Glutamatergic neuron (in vitro differentiated cells): ENCODE results near the gene TTC23L. TPM values are rescaled to one million over a fixed set of nuclear protein-coding genes. Genes with fewer than 3 reads are reported as not detected.
"Not testable (repeated sequence)": the region's sequence is repeated elsewhere in the genome, so short reads cannot be mapped to it uniquely, and the experiment has no call there.

Experiments used
- DNase-seq: peaks from one replicate; pipeline ENCODE4 v3.0.0; 2022
- H3K27ac Mint-ChIP-seq: one replicate; pipeline ENCODE4 v1.8.0; 2020; ENCODE audit warnings: mild to moderate bottlenecking, mixed read lengths, inconsistent platforms; ENCODE audit not compliant: unreplicated experiment
- H3K27me3 Mint-ChIP-seq: one replicate; pipeline ENCODE4 v1.8.0; 2020; ENCODE audit warnings: mild to moderate bottlenecking, moderate library complexity, mixed read lengths, inconsistent platforms; ENCODE audit not compliant: unreplicated experiment
- H3K36me3 Mint-ChIP-seq: one replicate; pipeline ENCODE4 v1.8.0; 2020; ENCODE audit warnings: mild to moderate bottlenecking, mixed read lengths, inconsistent platforms; ENCODE audit not compliant: unreplicated experiment
- H3K4me1 Mint-ChIP-seq: one replicate; pipeline ENCODE4 v1.8.0; 2020; ENCODE audit warnings: mild to moderate bottlenecking, low read depth, mixed read lengths, inconsistent platforms; ENCODE audit not compliant: unreplicated experiment
- H3K4me3 Mint-ChIP-seq: one replicate; pipeline ENCODE4 v1.8.0; 2020; ENCODE audit warnings: mild to moderate bottlenecking, mixed read lengths, inconsistent platforms; ENCODE audit not compliant: unreplicated experiment
- H3K9me3 Mint-ChIP-seq: one replicate; pipeline ENCODE4 v1.8.0; 2020; ENCODE audit warnings: mild to moderate bottlenecking, moderate library complexity, mixed read lengths, inconsistent platforms; ENCODE audit not compliant: unreplicated experiment
- total RNA-seq: library from RNA; stranded (reverse); fragmentation: NEBNext Ultra II Directional; extraction: Animal tissue kit (Norgen Biotek cat#: 25700); gene quantifications from one replicate; pipeline ENCODE4 v1.2.1, GENCODE V29; 2021; ENCODE audit not compliant: unreplicated experiment
- TF ChIP-seq, protein P1 (sequence below): fragments of 200-600 bp; sonication (generic); IDR thresholded peaks from one replicate; pipeline ENCODE4 v1.5.0; 2021; ENCODE audit not compliant: partially characterized antibody, unreplicated experiment

The TTC23L gene
- total RNA-seq, 1 donor from 2014 or later: 1.2 TPM

DNA sequence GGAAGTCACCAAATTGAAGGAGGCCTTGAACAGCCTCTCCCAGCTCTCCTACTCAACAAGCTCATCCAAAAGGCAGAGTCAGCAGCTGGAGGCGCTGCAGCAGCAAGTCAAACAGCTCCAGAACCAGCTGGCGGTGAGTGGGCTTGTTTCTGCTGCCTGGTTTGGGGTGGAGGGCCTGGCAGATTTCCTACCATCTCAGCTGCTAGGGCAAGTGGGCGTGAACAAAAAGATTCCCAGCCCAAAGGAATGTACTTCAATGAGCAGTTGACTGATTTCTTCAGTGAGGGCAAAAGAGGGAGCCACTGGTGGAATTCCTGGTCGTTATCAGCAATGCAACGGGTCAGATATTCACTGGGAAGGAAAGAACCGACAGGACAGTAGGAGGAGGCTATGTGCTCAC lies 12.6 kb upstream of the TTC23L start:
- peaks cover 13% of the 10 kb centered on the region for H3K36me3 Mint-ChIP-seq
- H3K4me1 Mint-ChIP-seq: peaks cover 4% of the 10 kb centered on the region
- TF ChIP-seq, protein P1, sequence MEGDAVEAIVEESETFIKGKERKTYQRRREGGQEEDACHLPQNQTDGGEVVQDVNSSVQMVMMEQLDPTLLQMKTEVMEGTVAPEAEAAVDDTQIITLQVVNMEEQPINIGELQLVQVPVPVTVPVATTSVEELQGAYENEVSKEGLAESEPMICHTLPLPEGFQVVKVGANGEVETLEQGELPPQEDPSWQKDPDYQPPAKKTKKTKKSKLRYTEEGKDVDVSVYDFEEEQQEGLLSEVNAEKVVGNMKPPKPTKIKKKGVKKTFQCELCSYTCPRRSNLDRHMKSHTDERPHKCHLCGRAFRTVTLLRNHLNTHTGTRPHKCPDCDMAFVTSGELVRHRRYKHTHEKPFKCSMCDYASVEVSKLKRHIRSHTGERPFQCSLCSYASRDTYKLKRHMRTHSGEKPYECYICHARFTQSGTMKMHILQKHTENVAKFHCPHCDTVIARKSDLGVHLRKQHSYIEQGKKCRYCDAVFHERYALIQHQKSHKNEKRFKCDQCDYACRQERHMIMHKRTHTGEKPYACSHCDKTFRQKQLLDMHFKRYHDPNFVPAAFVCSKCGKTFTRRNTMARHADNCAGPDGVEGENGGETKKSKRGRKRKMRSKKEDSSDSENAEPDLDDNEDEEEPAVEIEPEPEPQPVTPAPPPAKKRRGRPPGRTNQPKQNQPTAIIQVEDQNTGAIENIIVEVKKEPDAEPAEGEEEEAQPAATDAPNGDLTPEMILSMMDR: no peak
- peaks cover 6% of the 10 kb centered on the region for H3K27me3 Mint-ChIP-seq
- H3K27ac Mint-ChIP-seq: no peak overlapping the region
- H3K9me3 Mint-ChIP-seq: peaks cover 5% of the 10 kb centered on the region
- H3K4me3 Mint-ChIP-seq: no peak overlapping the region
- DNase-seq: no peak

DNA sequence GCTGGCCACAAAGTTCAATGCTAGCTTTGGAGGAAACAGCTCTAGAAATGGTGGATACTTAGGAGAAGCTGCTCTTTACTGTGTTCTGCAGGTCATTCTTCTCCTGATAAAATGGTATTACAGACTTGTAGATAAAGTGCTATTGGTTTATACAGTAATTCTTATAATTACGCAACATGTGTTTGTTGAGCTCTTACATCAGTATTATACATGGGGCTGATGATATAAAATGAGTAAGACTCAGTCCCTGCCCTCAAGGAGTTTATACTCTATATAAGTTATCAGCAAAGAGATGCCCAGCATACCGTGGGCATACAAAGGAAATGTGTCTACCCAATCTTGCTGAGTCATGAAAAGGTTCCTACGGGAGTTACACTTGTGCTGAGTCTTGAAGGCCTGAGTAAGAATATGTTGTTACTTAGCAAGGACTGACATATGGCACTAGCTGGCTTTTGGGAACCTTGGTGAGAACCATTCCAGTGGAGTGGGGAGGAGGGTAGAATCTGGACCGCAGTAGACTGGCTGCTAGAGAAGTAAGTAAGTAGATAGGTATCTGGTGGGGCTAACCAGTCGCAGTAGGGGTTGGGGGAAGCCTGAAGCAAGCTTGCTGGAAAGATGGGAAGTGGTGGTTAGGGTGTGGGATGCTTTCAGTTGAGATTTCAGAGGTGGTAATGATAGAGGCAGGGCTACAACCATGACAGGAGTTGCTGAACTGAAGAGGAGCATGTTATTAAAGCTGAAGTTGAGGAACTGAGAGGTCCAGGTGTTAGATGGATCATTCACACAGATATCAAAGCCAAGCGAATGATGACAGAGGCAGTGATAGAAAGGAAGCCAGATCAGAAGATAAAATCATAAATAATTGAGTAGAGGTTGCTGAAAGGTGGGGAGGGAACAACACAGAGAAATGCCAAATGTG lies 11.1 kb upstream of the TTC23L start:
- peaks cover 4% of the 10 kb centered on the region for H3K9me3 Mint-ChIP-seq
- H3K27me3 Mint-ChIP-seq: peaks cover 6% of the 10 kb centered on the region
- DNase-seq: no peak
- H3K36me3 Mint-ChIP-seq: peaks cover 13% of the 10 kb centered on the region
- no peak overlapping the region for H3K4me3 Mint-ChIP-seq
- no peak overlapping the region for H3K27ac Mint-ChIP-seq
- TF ChIP-seq, protein P1: no peak
- H3K4me1 Mint-ChIP-seq: peaks cover 4% of the 10 kb centered on the region

DNA sequence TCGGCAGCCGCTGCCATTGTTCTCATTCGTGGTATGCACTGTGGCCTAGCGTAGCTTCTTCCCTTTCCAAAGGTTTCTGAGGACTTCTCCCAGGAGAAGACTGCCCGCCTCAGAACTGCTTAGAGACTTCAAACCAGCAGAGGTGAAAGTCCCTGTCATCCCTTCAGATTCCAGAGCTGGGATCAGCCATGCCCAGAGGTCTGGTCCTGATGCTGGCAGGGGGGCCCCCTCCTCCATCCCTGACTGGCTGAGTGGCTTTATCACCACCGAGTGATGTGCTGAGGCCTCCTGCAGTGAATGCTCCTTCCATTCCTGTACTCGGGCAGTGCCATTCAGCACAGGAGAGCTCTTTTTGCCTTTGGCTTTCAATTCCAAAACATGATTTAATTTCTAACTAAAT lies 8.1 kb upstream of the TTC23L start:
- not testable (repeated sequence) for DNase-seq, H3K4me3 Mint-ChIP-seq, H3K4me1 Mint-ChIP-seq, H3K27me3 Mint-ChIP-seq, H3K27ac Mint-ChIP-seq
- H3K36me3 Mint-ChIP-seq: peaks cover 13% of the 10 kb centered on the region
- H3K9me3 Mint-ChIP-seq: peaks cover 16% of the 10 kb centered on the region

DNA sequence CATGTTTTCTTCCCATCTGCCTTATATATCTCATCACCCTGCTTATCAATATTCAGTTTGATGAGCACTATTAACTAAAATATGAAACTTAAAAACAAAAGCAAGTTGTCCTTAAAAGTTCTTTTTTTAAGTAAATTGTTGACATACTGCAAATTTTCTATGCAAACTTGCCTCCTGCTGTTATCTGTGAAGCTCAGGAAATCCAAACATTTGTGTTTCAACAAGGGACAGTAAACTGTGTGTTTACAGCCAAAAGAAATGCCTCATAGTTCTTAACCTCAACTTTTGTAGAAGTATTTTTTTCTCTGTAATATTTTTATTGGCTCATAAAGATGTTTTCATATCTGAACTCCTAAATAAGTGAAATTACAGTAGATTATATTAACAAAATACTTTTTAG lies 7.7 kb upstream of the TTC23L start:
- H3K27ac Mint-ChIP-seq: no peak overlapping the region
- H3K9me3 Mint-ChIP-seq: peaks cover 16% of the 10 kb centered on the region
- no peak for DNase-seq
- peaks cover 13% of the 10 kb centered on the region for H3K36me3 Mint-ChIP-seq
- peaks cover 5% of the 10 kb centered on the region for H3K27me3 Mint-ChIP-seq
- TF ChIP-seq, protein P1: no peak
- H3K4me1 Mint-ChIP-seq: peaks cover 4% of the 10 kb centered on the region
- H3K4me3 Mint-ChIP-seq: no peak overlapping the region

DNA sequence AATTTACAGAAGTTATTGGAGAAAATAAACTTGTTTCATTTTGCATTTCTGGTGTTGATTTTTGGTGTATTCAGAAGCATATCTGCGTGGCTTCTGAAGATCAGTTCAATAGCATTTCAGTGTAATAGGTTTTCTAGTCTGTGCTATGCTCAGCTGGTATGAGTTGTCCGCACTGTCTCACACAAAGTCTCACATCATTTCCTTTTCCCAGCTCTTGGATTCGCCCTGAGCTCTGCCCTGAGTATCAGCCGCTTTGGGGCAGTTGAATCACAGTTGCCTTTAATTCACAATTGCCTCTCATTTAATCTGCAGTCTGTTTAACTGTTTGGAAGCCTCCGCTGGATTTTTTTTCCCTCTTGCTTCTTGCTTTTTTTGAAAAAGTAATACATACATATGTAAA lies 6.4 kb upstream of the TTC23L start:
- H3K4me3 Mint-ChIP-seq: no peak overlapping the region
- H3K27me3 Mint-ChIP-seq: peaks cover 5% of the 10 kb centered on the region
- no peak for DNase-seq
- peaks cover 5% of the 10 kb centered on the region for H3K36me3 Mint-ChIP-seq
- no peak overlapping the region for H3K27ac Mint-ChIP-seq
- TF ChIP-seq, protein P1: no peak
- H3K4me1 Mint-ChIP-seq: peaks cover 4% of the 10 kb centered on the region
- peaks cover 16% of the 10 kb centered on the region for H3K9me3 Mint-ChIP-seq
